ES-I3 (cell line): ENCODE measurements around the gene GAREM1.

Source experiments
- H3K36me3 ChIP-seq: 2 replicates; pipeline ENCODE4 v1.6.1; 2013; ENCODE audit warnings: mild to moderate bottlenecking, low read length, control low read depth, moderate library complexity; ENCODE audit not compliant: insufficient read depth
- H3K4me1 ChIP-seq: 2 replicates; pipeline ENCODE4 v1.6.1; 2013; ENCODE audit warnings: mild to moderate bottlenecking, control low read depth, low read length; ENCODE audit not compliant: insufficient read depth
- H3K9ac ChIP-seq: 2 replicates; pipeline ENCODE4 v1.6.1; 2013; ENCODE audit warnings: low read depth, mild to moderate bottlenecking, low read length, moderate library complexity
- H3K9me3 ChIP-seq: 2 replicates; pipeline ENCODE4 v1.6.1; 2013; ENCODE audit warnings: mild to moderate bottlenecking, low read length, moderate library complexity; ENCODE audit not compliant: control insufficient read depth, insufficient read depth

The GAREM1 gene

DNA sequence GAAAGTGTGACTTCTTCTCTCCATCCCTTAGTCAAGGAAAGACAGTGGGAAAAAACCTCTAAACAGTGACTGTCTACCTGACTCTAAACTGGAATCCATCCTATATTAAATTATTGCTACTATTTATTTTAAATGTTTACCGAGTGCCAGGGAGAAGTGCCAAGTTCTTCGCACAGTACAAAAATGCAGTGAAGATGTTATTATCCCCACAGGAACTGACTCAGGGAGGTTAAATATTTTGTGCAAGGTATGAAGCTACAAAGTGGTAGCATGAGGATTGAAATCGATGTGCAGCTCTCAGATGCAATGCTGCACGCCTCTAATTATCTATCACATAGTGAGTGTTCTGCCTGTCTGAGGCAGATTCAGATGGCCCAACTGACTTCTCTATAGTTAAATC lies 189.8 kb downstream of the GAREM1 start:
- Histone ChIP-seq H3K36me3 (no peaks in the 10 kb centered on the region), H3K9ac (no peak overlapping the region), H3K4me1 (no peaks in the 10 kb centered on the region; the same call in 1 of the 2 replicates), H3K9me3 (no peaks in the 10 kb centered on the region)

DNA sequence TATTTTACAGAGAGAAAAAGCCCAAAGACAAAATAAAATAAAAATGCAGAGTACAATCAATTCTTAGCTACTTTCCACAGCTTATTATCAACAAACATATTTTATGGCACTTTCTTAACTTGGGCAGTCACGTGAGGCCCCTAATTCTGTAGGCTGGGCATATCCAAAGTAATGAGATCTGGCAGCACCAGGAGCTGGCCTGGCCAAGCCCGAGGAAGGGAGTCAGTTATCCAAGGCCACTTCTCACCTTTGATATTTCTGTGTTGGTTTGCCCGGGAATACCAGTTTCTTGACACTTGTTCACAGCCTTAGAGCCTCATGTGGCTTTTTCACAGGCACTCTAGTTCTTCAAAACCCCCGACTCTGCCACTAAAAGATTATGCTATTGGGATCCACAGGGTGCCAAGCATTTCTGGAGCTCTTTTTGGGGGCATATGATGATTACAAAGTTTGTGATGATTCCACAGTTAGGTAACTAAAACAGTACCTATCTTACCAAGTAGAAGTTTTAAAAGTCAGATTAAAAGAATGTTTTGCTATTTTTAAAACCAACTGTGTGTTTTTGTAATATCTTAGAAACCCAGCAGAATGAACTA lies 190.4 kb downstream of the GAREM1 start:
- Histone ChIP-seq H3K9ac (no peak overlapping the region), H3K9me3 (no peaks in the 10 kb centered on the region), H3K4me1 (no peaks in the 10 kb centered on the region; the same call in 1 of the 2 replicates), H3K36me3 (no peaks in the 10 kb centered on the region)

DNA sequence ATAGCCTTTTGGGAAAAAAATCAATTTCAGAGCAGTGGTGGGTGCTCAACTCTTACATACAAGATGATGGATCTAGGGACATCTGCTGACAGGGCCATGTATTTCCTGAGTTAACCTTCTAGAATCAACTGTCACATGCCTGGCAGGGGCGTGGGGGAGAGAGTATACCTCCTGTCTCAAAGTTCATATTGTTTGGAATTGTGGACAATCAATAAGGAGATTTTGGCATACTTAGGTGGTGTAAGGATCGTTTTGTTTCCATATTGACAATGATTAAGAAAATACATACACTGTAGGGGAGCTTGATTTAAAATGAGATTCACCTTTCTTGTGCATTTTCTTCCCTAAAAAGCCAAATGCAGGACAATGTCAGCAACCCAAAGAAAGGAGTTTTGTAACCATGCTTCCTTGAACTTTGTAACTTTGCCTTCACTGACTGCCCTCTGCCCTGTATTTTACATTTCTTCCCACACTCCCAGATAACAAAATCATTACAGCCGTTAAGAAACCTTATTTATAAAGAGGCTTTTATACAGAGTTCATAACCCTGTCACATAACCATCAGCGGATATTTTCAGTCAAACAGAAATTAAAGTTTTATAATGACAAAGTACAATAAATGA lies 192.4 kb downstream of the GAREM1 start:
- Histone ChIP-seq H3K9ac (no peak overlapping the region), H3K9me3 (no peaks in the 10 kb centered on the region), H3K36me3 (no peaks in the 10 kb centered on the region), H3K4me1 (no peaks in the 10 kb centered on the region; the same call in 1 of the 2 replicates)

DNA sequence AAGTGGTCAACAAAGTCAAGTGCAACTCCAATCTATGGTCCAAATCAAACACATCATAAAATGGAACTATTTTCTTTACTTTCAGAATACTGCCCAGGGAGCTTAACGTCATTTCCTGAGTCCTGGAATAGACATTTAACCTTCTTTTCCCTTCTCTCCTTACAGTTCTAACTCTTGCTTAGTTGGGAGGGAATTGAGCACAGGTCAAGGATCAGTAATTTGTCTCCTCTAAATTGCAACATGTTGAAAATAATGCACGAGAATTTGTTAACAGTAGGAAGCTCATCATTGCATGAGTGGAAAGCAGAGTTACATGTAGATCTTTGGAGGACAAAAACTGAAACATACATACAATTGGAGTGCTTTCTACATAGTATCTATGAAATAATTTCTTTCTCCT lies 193.1 kb downstream of the GAREM1 start:
- Histone ChIP-seq H3K4me1 (no peaks in the 10 kb centered on the region; the same call in 1 of the 2 replicates), H3K9me3 (no peaks in the 10 kb centered on the region), H3K36me3 (no peaks in the 10 kb centered on the region)

DNA sequence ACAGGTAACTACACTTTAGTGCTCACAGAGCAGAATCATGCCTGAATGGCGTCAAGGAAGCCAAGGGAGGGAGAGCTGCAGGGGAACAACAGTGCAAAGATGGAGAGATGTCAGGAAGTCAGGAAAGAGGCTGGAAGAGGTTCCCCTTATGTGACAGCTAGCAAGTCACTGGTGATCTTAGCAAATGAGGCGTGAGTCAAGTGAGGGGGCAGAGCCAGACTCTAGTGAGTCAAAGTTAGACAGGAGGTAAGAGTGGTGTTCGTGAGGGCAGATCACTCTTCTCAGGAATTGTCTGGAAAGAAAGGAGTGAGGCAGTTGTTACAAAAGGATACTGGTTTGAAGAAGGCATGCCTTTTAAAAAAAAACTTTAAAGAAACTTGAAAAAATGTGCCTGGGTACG lies 193.8 kb downstream of the GAREM1 start:
- Histone ChIP-seq H3K4me1 (no peaks in the 10 kb centered on the region; the same call in 1 of the 2 replicates), H3K36me3 (no peaks in the 10 kb centered on the region), H3K9me3 (no peaks in the 10 kb centered on the region), H3K9ac (no peak overlapping the region)

More for the DNA sequence above, 193.1 kb downstream of the GAREM1 start:
- no peak overlapping the region for H3K9ac ChIP-seq

DNA sequence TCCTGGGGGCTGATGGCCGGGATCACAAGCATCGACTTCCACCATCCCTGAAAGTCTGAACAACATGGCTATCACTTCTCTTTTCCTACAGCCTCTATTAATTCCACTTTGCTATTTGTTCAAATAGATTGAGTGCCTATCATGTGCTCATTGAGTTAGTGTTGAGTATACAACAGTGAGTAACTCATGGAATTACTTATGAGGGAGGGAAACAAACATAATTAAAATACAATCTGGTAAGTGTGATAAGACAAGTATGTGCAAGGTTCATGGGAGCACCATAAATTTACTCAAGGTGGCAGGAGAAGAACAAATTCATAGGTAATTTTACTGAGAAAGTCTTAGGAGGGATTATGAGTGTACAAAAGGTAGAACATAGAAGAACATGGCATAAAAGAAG lies 194.4 kb downstream of the GAREM1 start:
- no peaks in the 10 kb centered on the region for H3K9me3 ChIP-seq
- H3K9ac ChIP-seq = no peak overlapping the region
- no peaks in the 10 kb centered on the region for H3K36me3 ChIP-seq
- no peaks in the 10 kb centered on the region; the same call in 1 of the 2 replicates for H3K4me1 ChIP-seq

DNA sequence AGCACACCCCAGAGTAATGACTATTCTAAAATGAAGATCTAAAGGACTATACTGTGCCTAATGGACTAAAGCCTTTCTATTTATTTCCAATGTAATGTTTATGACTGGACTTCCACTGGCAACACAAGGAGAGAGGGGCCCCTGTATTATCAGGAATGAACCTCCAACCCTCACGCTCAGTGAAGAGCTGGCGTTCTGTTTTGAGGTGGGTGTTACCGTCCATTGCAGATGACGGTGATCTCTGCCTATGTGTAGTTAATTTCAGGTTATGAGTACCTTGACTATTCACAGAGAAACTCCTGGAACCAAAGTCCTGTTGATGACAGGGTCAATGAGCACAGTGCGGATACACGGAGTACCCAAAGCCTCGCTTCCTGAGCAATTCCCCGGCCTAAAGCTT lies 195.5 kb downstream of the GAREM1 start:
- Histone ChIP-seq H3K4me1 (no peaks in the 10 kb centered on the region), H3K9me3 (no peaks in the 10 kb centered on the region), H3K9ac (no peak overlapping the region), H3K36me3 (no peaks in the 10 kb centered on the region)

DNA sequence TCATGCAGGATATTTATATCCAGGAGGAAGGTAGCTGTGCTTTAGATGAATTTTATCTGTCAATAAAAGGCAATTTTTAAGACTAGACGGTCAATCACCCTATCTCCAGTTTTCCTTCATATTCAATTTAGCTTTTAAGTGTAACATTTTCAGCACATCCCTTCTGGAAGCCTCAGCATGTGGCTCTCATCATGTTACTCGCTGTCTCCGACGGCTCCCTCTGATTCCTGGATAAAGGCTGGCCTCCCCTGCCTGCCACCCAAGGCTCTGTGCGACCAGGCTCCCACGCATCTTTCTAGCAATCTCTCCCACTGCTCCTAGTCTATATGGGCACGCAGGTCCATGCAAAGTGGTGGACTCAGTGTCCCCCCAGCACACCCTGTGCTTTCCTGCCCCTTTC lies 196.4 kb downstream of the GAREM1 start:
- Histone ChIP-seq H3K9ac (no peak overlapping the region), H3K4me1 (no peaks in the 10 kb centered on the region), H3K9me3 (no peaks in the 10 kb centered on the region), H3K36me3 (no peaks in the 10 kb centered on the region)

DNA sequence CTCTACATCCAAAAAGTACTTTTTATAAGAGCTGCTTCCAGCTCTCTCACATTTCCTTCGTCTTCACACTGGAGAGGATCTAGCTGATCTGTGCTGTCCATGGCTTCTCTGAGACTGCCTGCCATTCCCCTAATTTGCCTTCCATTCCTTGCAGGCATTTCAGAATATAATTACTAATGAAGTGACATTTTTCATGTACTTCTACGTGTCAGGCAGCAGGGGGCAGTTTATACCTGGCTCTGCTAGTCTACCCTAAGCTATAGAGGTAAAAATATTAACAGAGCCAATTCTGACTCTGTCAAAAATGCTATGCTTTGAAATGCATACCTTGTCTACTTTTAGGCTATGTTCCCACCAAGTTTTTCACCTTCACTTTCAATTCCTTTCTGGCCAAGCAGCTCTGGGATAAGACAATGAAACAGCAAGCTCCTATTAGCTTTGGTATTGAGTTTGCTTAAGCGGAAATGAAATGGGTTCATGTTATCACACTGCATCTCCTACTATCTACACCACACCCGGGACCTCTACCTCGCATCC lies 198.9 kb downstream of the GAREM1 start:
- H3K4me1 ChIP-seq = no peaks in the 10 kb centered on the region
- no peaks in the 10 kb centered on the region for H3K9me3 ChIP-seq
- H3K36me3 ChIP-seq = no peaks in the 10 kb centered on the region
- no peak overlapping the region for H3K9ac ChIP-seq

DNA sequence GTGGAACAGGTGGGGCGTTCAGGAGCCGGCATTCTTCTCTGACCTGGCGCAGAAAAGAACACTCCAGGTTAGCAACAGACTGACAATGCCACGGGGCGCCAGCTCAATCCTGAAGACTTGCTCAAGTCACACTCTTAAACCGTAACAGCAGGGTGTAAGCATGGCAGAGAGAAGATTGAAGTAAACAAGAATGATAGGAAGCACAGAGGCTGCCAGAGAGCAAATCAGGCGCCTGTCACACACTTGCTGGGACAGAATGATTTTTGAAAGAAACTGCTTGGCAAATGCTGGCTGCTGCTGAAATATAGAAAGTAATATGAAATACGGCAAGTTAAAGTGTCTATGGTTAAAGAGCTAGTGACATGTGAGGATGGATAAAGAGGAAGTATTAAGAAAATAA lies 200.3 kb downstream of the GAREM1 start:
- no peaks in the 10 kb centered on the region for H3K36me3 ChIP-seq
- no peak overlapping the region for H3K9ac ChIP-seq
- no peaks in the 10 kb centered on the region for H3K9me3 ChIP-seq
- no peaks in the 10 kb centered on the region for H3K4me1 ChIP-seq

DNA sequence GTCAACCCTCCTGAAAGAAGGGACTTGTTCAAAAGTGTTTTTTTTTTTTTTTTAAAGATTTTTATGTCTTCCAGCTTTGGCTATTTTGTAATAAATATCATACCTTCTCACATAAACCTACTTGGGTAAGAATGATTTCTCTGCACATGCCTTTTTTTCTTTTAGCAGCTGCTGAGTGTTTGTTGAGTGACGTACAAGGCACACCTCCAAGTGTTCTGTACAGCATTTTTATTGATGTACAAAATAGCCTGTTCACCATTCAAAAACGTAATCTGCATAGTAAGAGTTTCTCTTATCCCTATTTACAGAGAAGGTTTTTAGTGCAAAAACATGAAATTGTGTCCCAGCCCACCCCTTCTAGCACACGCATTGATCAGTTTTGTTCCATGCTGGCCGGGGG lies 203.2 kb downstream of the GAREM1 start:
- H3K9ac ChIP-seq = no peak overlapping the region
- H3K36me3 ChIP-seq = no peaks in the 10 kb centered on the region
- H3K4me1 ChIP-seq = no peaks in the 10 kb centered on the region
- H3K9me3 ChIP-seq = no peaks in the 10 kb centered on the region

DNA sequence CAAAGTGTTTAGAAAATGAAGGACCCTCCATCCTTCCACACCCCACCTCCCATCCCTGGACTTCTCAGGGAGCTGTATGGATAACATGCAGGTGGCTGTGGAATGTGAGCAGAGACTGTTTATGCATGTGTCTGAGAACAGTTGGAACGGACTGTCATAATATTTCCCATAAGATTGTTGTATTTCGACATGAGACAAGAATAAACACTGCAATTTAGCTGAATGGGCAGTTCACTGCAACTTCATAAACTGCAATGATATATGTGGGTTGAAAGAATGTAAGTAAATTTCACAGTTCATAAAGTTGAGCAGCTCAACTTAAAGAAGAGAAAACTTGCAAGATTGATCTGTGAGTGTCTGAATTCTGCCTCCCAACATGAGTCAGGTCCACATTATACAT lies 206.3 kb downstream of the GAREM1 start:
- Histone ChIP-seq H3K9ac (no peak overlapping the region), H3K4me1 (no peaks in the 10 kb centered on the region), H3K36me3 (no peaks in the 10 kb centered on the region), H3K9me3 (no peaks in the 10 kb centered on the region)

DNA sequence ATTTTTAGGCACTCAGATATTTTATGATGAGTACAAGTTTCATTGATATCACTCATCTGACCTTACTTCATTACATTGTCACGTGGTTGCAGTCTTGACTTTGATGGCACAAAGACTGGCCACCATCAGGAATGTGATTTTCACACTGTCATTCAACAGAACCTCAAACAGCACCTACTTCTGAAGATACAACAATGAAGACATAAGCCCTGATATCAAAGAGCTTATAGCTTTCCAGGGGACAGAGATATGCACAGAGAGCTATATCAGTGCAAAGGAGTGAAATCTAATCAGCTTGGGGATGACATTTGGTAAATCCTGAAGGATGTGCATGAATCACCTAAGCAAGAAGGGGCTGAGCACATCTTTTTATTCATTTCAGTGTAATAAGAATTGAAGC lies 208.6 kb downstream of the GAREM1 start:
- Histone ChIP-seq H3K36me3 (no peaks in the 10 kb centered on the region), H3K4me1 (no peaks in the 10 kb centered on the region), H3K9ac (no peak overlapping the region), H3K9me3 (no peaks in the 10 kb centered on the region)

DNA sequence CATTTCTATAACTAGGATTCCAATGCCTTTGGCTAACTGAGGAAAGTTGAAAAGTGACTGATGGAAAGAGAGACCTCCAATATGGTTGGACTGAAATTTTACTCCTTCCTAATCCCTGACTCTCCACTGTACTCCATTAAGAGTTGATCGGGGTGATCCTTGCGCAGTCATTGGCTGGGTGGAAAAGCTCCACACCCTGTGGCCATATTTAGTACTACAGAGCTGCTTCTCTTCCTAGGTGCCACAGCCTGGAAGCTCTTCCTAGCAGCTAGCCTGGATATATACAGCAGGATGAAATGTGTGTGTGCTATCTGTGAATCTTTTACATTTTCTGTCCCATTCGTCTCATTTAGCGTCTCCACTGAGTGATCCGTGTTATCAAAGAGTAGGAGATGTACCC lies 209.7 kb downstream of the GAREM1 start:
- Histone ChIP-seq H3K9me3 (no peaks in the 10 kb centered on the region), H3K4me1 (no peaks in the 10 kb centered on the region), H3K9ac (no peak overlapping the region), H3K36me3 (no peaks in the 10 kb centered on the region)

DNA sequence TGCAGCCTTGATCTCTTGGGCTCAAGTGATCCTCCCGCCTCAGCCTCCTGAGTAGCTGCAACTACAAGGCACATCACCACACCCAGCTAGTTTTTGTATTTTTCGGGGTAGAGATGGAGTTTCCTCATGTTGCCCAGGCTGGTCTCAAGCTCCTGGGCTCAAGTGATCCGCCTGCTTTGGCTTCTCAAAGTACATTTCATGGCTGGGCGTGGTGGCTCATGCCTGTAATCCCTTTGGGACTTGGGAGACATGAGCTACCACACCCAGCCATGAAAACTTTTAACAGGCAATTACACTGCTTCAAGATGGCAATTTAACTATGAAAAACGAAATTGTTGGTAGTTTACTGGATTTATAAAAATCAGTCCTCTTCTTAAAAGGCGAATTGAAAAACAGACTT lies 211.1 kb downstream of the GAREM1 start:
- Histone ChIP-seq H3K9ac (no peak overlapping the region), H3K9me3 (no peaks in the 10 kb centered on the region), H3K4me1 (no peaks in the 10 kb centered on the region), H3K36me3 (no peaks in the 10 kb centered on the region)
